SK-N-DZ (cell line): Measurements from ENCODE around the gene BCAR3.
A peak's percentile ranks its signal among the peaks of the same experiment; 100 is the strongest.
"Not testable (repeated sequence)": the region's sequence is repeated elsewhere in the genome, so short reads cannot be mapped to it uniquely, and the experiment has no call there.

Experiments used
- DNase-seq: peaks from one replicate; pipeline ENCODE4 v3.0.0-alpha.2; 2015; ENCODE audit warnings: low spot score

Gene BCAR3

DNA sequence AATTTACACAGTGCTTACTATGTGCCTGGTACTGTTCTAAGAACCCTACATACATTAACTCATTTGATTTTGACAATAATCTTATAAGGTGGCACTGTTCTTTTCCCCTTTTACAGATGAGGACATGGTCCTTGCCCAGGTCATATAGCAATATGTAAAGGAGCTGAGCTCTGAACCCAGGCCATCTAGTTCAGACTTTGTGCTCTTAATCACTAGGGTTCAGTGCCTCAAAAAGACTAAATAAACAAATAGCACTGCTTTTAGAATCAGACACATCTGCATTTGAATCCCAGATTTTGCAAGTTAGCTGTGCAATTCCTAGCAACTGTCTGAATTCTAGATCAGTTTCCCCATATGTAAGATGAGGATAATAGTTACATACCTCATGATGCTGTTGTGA is 8.7 kb upstream of the BCAR3 start:
- no peak for DNase-seq

DNA sequence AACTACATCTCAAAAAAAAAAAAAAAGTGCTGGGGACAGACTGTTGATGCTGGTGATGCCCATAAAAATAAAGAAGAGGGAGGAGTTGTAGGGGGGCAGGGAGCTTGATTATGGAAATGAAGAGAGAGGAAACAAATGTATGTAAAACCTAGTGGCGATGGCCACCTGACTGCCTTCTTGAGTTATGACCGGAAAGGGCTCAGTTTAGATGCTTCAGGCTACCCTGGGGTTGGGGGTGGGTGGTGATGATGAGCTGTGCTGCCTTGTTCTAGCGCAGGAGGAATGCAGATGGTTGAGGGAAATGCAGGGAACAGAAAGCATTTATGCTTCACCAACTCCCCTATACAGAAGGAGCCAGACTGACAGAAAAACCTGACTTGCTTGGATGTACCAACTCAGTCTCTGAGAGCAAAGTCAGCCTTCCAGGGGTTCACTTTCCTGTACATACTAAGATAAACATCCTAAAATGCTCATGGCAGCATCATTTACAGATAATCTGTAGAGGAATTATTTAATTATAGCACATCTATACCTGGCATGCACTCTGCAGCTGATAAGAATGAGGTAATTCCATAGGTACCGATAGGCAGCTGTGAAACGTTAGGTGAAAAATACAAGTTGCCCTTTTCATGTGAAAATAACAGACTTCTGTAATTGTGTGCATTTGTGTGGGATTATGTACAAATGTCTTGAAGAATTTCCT is 8.0 kb upstream of the BCAR3 start:
- DNase-seq = no peak

DNA sequence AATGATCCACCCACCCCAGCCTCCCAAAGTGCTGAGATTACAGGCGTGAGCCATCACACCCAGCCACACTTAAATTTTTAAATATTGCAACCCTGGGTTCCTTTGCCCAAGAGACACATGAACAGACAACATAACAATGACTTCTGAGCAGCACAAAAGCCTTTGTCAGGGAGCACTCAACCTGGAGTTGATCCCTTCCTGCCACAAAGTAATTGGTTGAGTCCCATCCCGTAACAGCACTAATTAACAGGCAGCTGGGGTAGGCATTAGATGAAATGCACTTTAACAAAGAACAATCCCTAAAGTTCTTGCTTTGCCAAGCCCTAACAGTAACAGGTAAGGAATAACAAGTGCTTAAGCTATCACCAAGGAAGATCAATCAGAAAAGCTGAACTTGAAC is 5.9 kb upstream of the BCAR3 start:
- no peak for DNase-seq

DNA sequence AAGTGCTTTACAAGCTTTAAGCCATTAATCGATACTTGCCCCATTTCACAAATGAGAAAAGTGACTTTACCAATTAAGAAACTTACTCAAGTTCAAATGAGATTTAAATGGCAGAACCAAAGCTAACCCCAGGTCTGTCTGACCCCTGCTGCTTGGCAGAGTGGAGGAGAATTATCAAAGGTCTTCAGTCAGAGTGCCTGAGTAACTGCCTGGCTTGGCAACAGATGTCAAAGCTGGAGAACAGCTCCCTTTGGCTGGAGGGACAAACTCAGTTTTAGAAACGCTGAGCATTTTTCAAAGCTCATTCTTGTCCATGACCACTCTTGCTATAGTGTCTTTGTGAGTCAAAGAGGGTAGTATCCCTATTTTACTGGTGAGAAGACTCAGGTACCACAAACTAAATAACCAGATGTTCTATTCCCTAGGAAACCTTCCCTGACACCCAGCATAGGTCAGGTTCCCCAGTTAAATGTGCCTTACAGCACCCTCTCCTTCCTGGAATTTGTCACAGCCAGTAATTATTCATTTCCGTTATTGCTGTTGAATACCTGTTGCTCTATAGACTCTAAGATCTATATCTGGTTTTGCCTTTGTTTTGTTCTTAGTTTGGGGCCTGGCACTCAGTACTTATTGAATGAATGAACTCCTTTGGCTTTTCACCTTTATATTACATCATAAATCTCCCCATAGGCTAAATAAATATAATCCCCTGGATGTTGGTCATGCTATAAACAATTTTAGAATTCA is 5.0 kb upstream of the BCAR3 start:
- no peak for DNase-seq

DNA sequence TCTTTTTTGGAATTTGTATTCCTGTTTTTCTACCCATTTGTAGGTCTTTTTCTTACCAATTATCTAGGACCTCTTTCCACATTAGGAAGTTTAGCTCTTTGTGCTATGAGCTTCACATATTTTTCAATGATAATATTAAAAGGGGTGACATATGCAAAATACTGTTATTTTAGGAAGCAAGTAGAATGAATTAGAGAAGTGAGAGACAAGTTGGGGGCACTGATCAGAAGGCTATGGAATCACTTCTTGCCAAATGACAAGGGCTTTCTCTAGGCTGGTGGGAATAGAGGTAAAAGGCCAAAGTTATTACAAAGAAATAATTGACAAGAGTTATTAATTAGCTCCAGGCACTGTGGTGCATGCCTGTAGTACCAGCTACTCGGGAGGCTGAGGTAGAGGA is 4.3 kb upstream of the BCAR3 start:
- DNase-seq = no peak

DNA sequence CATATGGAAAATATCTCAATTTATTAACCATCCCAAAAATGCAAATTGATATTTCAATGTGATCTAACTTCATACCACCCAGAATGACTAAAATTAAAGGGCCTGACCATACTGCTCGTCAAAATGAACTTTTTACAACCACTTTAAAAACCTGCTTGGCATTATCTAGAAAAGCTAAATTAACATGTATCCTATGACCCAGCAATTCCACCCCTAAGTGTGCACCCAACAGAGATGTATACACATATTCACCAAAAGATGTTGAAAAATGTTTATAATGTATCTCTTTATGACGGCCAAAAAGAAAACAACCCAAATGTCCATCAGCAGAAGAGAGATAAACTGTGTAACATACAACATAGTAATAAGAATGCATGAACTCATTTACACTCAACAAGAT is 1.6 kb upstream of the BCAR3 start:
- no peak for DNase-seq

DNA sequence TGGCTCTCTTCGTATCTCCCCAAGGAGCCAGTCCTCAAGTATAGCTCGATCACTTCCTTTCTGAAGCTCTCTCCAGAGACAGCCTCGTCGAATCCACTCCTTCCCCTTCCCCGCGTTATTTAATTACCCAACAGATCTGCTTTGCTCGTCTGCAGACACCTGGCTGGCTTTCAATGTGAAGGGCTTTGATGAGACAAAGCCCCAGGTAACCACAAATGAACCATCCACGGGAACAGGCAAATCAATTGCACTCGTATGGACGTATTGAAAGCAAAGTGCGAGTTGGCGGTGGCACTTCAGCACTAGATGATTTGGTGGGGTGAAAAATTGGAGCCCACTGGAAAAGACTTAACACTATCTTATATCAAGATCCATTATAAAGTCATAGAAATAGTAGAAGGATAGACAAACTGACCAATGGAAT is 364 bp upstream of the BCAR3 start:
- DNase-seq = peak; percentile 31

DNA sequence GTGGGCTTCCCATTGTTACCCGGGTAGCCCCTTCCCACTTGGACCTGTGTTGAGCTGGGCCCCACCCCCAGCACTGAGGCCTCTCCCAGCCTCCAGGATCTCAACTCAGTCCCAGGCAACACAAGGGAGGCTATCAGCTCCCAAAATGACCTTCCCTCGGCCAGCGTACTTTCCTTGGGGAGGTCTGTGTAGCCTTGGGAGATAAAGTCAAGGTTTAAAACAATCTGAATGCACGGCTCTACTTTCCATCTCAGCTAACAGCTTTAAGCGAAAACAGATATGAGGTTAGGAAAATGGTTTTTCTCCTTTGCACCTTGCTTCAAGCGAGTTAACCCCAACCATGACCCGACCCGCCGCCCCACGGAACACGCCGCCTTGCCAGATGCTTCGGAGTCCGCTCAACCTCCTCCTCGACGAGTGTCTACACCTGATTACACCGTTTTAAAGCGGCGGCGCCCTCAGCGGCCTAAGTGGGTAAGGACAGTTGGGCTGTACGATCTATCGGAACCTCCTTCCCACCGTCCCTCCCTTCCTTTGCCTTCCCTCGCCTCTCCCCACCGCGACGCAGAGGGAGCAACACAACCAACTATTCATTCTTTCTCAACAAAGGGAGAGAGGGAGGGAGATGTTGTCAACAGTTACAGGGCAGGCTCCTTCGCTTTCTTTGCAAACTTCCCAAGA is 1.1 kb downstream of the BCAR3 start:
- peak; percentile 52 for DNase-seq

DNA sequence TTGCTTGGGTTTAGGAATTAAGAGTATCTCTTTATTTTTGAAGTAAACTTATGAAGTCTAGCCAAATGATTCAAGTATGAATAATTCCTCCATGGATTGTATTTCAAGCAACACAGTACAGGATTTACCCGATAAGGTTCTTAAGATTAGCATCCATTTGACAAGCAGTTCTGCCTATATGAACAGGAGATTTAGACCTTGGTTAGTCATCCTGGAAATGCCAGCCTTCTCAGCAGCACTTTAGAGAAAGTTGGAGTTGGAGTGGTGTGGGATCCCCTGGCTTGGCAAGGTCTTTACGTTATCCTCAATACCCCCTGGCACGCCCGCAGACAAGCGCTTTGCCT is 1.6 kb downstream of the BCAR3 start:
- no peak for DNase-seq

DNA sequence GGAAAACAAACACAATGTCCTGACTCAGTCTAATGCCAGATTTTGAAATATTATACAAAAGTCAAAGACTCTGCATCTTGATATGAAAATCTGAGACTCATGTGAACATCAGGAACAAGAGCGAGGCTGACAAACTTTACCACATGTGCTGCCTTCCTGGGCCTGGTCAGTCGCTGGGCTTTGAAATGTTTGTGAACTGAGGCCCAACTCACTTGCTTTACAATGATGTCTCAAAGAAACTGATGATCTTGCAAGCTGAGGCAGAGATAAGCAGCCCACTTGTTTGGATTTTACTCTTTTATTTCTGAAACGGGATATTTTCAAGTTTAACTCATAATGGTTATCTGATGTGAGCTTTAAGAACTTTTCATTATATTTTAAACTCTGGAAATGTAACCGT is 2.1 kb downstream of the BCAR3 start:
- DNase-seq = no peak

DNA sequence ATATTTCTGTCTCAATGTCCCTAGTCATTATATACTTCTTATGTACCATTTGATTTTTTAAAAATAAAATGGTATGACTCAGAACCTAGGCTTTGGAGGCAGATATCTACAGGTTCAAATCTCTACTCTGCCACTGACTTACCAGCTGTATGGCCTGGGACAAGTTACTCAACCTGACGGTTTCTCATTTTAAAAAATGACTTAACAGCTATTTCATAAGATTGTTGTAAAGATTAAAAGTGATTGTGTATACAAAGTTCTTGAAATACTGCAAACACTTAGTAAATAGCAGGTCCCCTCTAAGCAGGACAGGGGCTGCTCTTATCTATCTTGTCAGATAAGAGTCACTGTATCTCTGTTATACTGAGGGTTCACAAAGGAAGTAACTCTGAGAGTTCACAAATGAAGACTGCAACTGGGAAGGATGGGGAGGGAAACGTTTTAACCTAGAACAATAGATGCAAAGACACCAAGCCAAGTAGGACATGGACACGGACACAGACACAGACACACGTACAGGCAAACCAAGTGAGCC is 2.6 kb downstream of the BCAR3 start:
- no peak for DNase-seq

DNA sequence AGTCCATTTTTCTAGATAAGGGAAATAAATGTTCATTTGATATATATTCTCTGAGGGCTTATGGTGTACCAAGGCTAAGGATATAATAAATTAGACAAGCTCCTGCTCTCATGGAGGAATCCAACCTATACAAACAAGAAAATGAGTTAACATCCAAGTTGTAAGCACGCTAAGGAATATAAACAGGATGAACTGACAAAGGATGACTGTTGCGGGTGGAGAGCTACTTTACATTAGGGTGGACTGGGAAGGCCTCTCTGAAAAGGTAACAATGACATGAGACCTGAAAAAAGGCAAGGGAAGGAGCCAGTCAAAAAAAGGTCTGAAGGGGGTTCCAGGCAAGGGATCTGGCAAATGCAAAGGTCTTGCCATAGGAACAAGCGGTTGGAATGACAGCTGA is 3.1 kb downstream of the BCAR3 start:
- no peak for DNase-seq

DNA sequence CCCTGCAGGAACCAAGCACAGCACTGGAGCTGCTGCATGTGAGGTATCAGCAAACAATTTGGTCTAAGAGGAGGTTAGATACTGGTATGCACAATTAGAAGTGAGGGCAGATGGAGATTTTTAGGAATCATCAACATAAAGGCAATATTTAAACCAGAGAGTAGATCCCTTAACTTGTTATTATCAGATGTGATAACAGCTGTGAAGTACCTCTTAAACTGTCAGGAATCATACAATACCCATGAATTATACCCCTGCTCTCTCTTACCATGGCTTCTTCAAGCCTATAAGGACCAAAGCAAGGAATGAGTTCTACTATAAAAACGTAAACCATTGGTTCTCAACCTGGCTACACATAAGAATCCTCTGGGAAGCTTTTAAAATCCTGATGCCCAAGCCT is 3.9 kb downstream of the BCAR3 start:
- DNase-seq = no peak

DNA sequence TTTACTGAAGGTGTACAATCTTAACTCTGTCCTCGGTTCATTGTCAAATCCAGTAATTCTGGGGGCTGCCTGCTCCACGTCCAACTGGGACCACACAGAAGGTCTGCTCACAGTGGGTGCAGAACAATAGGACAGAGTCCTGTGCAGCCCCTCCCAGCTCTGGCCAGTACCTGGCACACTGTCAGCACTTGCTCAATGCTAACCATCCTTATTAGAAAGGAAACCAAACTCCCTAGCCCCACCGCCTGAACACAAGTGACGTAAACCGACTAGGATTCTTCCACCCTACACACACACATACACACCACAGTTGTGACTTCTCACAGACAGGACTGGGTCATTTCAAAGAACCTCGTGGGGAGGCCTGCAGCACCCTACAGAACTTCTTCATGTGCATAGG is 5.2 kb downstream of the BCAR3 start:
- no peak for DNase-seq

DNA sequence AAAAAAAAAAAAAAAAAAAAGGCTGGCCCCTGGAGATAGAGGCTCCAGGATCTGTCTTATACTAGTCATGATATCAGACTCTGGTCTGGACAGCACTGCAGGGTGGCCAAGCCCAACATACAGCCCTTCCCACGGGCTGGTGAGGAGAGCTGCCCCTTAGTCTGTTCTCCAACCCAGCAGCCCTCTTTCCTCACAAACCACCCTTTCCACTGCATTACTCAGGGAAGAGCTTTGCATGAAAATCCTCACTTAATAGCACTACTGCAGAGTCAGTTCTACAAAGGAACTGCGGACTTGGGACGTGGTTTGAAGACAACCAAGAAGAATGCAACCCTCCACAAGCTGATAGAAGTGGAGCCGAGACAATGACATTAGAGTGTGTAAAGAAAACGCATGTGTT is 5.7 kb downstream of the BCAR3 start:
- DNase-seq = no peak

DNA sequence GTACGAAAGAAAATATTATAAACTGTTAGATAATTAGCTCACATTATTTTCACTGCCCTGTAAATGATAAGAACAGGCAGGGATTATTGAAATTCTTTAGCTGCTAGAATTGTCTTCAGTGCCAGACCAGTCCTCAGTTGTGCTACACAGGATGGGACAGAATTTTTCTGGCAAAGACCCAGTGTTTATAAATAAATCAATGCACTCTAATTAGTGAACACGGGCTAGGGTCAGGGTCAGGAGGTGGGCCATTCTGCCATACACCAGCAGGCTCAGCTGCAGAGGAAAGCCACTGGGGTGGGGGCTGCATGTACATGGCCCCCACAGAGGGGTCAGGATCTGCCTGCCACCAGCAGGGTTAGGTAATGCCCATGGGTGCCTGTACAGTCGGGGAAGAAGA is 6.4 kb downstream of the BCAR3 start:
- DNase-seq = no peak

DNA sequence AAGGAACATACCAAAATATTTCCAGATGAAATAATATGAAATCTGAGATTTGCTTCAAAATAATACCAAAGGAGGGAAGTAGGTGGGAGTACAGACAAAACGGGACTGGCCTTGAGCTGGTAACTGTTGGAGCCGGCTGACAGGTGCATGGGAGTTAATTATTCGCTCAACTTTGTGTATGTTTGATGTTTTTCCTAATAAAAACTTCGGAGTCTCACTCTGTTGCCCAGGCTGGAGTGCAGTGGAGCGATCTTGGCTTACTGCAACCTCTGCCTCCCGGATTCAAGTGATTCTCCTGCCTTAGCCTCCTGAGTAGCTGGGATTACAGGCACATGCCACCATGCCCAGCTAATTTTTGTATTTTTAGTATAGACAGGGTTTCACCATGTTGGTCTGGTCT is 7.6 kb downstream of the BCAR3 start:
- not testable (repeated sequence) for DNase-seq

DNA sequence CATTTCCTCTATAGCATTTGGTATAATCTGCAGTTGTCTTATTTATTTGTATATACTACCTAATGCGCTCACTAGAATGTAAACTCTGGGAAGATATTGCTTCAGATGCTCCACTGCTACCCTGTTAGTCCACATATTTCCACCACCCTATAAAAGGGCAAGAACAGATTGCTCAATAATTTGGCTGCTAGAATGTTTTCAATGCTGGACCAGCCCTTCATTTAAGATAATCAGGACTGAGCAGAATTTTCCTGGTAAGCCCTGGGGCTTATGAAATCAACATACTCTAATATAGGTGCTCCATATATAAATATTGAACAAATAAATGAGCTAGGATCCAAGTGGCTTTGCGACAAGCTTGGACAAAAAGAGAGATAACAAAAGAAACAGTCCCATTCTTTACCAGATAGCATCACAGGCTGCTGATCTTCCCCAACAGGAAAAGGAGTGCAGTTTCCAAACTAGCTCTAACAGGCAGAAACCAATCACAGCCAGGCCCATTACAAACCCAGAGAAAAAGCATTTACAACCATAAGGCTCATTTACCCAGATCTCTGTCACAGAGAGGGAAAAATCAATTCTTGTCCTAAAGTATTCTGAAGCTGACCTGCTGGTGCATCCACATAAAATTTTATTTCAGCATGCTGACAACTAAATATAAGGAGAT is 8.3 kb downstream of the BCAR3 start:
- DNase-seq = no peak

DNA sequence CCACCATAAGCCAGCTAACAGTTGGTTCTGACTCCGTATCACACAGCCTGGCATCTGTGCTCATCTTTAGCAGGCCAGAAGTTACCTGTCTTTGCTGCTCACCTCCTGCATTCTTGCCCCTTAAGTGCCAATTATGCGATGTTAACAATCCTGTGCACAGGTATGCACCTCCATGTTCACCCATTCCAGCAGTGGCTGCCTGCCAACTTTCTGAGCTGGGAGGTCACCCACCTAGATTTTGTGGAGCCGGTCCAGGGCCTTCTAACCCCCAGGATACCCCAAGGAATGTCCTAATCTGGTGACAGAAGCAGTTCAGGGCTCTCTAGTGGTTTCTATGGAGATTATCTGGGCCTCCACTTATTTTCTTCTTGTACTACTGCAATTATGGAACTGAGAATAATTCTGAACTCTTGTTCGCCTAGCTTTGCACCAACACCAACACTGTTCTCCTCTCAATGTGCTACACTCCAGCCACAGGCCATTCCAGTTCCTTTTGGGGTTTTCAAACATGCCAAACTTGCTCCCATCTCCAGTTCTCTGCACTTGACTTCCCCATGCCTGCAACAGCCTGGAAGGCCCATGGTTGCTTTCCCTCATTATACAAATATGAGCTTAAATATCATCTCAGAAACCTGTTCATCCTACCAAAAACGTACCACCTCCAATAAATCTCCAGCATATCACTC is 9.0 kb downstream of the BCAR3 start:
- DNase-seq = no peak

DNA sequence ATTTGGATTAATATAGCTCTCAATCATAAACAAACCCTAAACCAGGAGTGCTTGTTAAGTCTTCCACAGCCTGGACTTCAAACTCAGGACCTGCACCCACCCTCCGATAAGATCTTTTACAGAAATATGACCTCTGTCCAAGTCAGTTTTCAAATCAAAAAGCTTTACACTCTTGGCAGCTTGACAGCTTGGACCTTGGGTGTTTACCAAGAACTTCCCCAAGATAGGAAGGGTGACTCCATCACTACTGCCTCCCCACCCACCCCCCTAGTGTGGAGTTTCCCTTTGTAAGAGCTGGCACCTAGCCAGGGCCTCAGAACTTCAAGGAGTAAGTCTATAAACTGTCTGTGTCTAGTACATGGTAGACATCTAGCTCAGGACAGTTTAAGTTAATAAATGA is 9.6 kb downstream of the BCAR3 start:
- no peak for DNase-seq

DNA sequence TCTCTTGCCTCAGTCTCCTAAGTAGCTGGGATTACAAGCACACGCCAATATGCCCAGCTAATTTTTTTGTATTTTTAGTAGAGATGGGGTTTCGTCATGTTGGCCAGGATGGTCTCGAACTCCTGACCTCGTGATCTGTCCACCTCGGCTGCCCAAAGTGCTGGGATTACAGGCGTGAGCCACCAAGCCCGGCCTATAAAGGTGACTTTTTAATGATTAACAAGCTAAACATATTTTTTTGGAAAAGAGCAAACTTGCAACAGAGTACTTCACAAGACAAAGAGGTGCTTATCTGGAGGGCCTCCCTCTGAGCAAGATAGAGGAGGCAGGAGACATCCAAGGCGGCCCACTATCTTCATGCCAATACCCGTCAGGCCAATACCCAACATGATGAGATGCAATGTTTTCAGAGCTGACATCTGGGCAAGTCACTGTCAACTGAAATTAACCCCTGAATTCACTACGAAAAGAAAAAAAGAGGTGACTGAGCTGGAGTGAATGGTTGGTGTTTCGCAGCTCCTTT is 10.5 kb downstream of the BCAR3 start:
- no peak for DNase-seq
